Osteocyte (in vitro differentiated cells): ENCODE data around the gene MYLIP. TPM values are rescaled to one million over a fixed set of nuclear protein-coding genes. Genes with fewer than 3 reads are reported as not detected.

Experiments
- DNase-seq: peaks from one replicate; pipeline ENCODE4 v3.0.0; 2021; ENCODE audit warnings: mixed read lengths; ENCODE audit not compliant: unreplicated experiment; ENCODE audit errors: extremely low spot score
- H3K27ac Mint-ChIP-seq: one replicate; pipeline ENCODE4 v1.8.0; 2021; ENCODE audit warnings: mild to moderate bottlenecking, mixed read lengths; ENCODE audit not compliant: unreplicated experiment
- H3K27me3 Mint-ChIP-seq: one replicate; pipeline ENCODE4 v1.8.0; 2021; ENCODE audit warnings: mixed read lengths; ENCODE audit not compliant: unreplicated experiment
- H3K36me3 Mint-ChIP-seq: one replicate; pipeline ENCODE4 v1.8.0; 2021; ENCODE audit warnings: mixed read lengths; ENCODE audit not compliant: unreplicated experiment
- H3K4me1 Mint-ChIP-seq: one replicate; pipeline ENCODE4 v1.8.0; 2021; ENCODE audit warnings: mixed read lengths; ENCODE audit not compliant: unreplicated experiment
- H3K4me3 Mint-ChIP-seq: one replicate; pipeline ENCODE4 v1.8.0; 2021; ENCODE audit warnings: mild to moderate bottlenecking, moderate library complexity, mixed read lengths; ENCODE audit not compliant: unreplicated experiment
- H3K9me3 Mint-ChIP-seq: one replicate; pipeline ENCODE4 v1.8.0; 2021; ENCODE audit warnings: mixed read lengths; ENCODE audit not compliant: unreplicated experiment
- microRNA-seq: library from miRNA; unstranded; fragments of <30 nt; microRNA quantifications from one replicate; pipeline ENCODE4 v1.1.0, GENCODE V29; 2020; ENCODE audit not compliant: unreplicated experiment
- total RNA-seq: library from RNA; stranded (reverse); gene quantifications from 2 replicates; pipeline ENCODE4 v1.2.1, GENCODE V29; 2021
- TF ChIP-seq, protein P1 (sequence below): fragments of 200-600 bp; sonication (generic); IDR thresholded peaks from 2 replicates; pipeline ENCODE4 v1.5.0; 2021; ENCODE audit warnings: antibody characterized with exemption, mild to moderate bottlenecking, moderate library complexity

Gene MYLIP
- total RNA-seq, 1 donor from 2014 or later, result 58.5 TPM

DNA sequence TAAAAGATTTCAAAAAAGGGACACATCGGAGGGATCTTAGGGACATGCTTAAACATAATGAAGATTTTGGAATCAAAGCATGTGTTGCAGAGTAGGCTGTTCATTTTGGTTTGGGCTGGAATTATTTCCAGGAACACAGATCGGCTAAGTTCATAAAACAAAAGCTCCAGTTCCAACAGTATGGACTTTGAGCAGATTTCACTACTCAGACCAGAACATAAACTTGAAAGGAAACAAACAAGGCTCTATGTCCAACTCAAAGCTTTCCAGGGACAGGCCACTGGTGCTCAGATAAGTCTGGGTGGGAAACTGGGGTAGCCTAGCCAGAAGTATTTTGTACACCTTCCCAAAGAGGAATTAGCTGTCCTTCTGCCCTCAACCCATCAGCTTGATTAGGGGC, 58.3 kb downstream of the MYLIP start:
- H3K27ac Mint-ChIP-seq, result no peak overlapping the region
- no peaks in the 10 kb centered on the region for H3K36me3 Mint-ChIP-seq
- peaks cover 8% of the 10 kb centered on the region for H3K4me1 Mint-ChIP-seq
- no peaks in the 10 kb centered on the region for H3K9me3 Mint-ChIP-seq
- H3K4me3 Mint-ChIP-seq, result no peak overlapping the region
- DNase-seq, result no peak
- peaks cover 26% of the 10 kb centered on the region for H3K27me3 Mint-ChIP-seq
- TF ChIP-seq, protein P1, sequence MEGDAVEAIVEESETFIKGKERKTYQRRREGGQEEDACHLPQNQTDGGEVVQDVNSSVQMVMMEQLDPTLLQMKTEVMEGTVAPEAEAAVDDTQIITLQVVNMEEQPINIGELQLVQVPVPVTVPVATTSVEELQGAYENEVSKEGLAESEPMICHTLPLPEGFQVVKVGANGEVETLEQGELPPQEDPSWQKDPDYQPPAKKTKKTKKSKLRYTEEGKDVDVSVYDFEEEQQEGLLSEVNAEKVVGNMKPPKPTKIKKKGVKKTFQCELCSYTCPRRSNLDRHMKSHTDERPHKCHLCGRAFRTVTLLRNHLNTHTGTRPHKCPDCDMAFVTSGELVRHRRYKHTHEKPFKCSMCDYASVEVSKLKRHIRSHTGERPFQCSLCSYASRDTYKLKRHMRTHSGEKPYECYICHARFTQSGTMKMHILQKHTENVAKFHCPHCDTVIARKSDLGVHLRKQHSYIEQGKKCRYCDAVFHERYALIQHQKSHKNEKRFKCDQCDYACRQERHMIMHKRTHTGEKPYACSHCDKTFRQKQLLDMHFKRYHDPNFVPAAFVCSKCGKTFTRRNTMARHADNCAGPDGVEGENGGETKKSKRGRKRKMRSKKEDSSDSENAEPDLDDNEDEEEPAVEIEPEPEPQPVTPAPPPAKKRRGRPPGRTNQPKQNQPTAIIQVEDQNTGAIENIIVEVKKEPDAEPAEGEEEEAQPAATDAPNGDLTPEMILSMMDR, result no peak

DNA sequence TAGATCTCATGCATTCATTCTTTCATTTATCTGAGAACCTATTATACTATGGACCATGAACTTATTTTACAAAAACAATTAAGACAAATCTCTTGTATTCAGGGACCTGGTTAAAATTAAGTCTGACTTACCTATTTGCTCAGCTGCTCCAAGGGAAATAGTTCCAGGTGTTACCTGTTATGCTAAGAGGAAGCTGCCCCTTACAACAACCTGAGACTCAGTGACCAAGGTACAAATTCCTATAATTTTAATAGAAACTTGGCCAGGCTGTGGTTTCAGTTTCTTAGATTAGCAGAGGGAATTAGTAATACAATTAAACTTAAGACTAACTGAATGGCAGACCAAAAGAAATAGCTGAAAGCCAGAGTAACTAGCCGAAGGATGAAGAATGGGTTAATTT, 61.3 kb downstream of the MYLIP start:
- no peak for DNase-seq
- no peak overlapping the region for H3K27ac Mint-ChIP-seq
- H3K27me3 Mint-ChIP-seq, result peaks cover 33% of the 10 kb centered on the region
- no peaks in the 10 kb centered on the region for H3K9me3 Mint-ChIP-seq
- no peaks in the 10 kb centered on the region for H3K4me1 Mint-ChIP-seq
- TF ChIP-seq, protein P1, result no peak
- H3K36me3 Mint-ChIP-seq, result no peaks in the 10 kb centered on the region
- no peak overlapping the region for H3K4me3 Mint-ChIP-seq

DNA sequence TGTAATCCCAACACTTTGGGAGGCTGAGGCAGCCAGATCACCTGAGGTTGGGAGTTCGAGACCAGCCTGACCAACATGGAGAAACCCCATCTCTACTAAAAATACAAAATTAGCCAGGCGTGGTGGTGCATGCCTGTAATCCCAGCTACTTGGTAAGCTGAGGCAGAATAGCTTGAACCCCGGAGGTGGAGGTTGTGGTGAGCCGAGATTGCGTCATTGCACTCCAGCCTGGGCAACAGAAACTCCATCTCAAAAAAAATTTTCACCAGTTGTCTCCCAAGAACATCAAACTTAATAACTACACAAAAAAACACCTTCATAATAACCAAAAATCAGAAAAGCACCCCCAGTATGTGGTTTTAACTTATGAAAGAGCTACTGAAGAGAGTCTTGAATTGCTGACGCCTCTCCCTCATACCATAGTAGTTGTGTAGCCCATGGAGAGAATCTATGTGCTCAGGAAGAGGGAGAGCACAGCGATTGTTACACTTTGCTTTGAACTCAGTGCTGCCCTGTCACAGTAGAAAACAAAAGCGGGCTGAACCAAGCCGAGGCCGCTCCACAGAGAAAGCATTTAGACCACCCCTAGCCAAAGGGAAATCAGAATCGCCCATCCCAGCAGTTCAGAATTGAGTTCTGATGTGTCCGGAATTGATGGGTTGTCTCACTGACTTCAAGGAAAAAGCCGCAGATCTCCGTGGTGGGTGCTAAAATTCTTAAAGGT, 67.5 kb downstream of the MYLIP start:
- Mint-ChIP-seq H3K4me3 (no peak overlapping the region), H3K36me3 (no peaks in the 10 kb centered on the region), H3K9me3 (no peaks in the 10 kb centered on the region), H3K27ac (no peak overlapping the region), H3K4me1 (peaks cover 10% of the 10 kb centered on the region), H3K27me3 (peaks cover 17% of the 10 kb centered on the region)
- peak; percentile 68 for DNase-seq
- TF ChIP-seq, protein P1, result no peak

DNA sequence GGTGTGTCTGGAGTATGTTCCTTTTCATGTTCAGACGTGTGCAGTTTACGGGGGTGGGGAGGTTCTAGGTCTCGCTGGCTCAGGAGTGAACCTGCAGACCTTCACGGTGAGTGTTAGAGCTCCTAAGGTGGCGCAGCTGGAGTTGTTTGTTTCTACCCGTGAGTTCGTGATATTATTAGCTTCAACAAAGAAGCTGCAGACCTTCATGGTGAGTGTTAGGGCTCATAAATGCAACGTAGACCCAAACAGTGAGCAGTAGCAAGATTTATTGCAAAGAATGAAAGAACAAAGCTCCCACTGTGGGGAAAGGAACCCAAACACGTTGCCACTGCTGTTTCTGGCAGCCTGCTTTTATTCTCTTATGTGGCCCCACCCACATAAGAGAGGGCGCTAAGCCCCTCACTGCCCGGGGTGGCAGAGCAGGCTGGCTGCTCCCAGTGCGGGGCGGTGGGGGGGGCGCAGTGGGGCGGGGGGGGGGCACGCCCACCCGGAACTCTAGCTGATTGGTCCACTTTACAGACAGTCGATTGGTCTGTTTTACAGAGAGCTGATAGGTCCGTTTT, 68.2 kb downstream of the MYLIP start:
- TF ChIP-seq, protein P1, result no peak
- DNase-seq, result peak; percentile 32
- H3K27me3 Mint-ChIP-seq, result peaks cover 17% of the 10 kb centered on the region
- H3K4me1 Mint-ChIP-seq, result peaks cover 10% of the 10 kb centered on the region
- no peaks in the 10 kb centered on the region for H3K36me3 Mint-ChIP-seq
- no peak overlapping the region for H3K27ac Mint-ChIP-seq
- H3K4me3 Mint-ChIP-seq, result no peak overlapping the region
- no peaks in the 10 kb centered on the region for H3K9me3 Mint-ChIP-seq

Small RNA genes lying within 50 kb of the gene (microRNA-seq; reads per million reads assigned to microRNA genes)
- gene MIR4639, result not detected

Other genes starting within 250 kb of the MYLIP start
- 7.7 and 7.8 TPM in 2 replicates for gene GMPR, start 109.5 kb downstream of the MYLIP start, total RNA-seq